Measurements from ENCODE around the gene PHKA2.
"Not testable (repeated sequence)": the region's sequence is repeated elsewhere in the genome, so short reads cannot be mapped to it uniquely, and the experiment has no call there.

Gene PHKA2

GRCh38 chrX:18886344-18887161 is 97.4 kb downstream of the PHKA2 start:
- DNase-seq, result peak; percentile 54 to 55

DNA sequence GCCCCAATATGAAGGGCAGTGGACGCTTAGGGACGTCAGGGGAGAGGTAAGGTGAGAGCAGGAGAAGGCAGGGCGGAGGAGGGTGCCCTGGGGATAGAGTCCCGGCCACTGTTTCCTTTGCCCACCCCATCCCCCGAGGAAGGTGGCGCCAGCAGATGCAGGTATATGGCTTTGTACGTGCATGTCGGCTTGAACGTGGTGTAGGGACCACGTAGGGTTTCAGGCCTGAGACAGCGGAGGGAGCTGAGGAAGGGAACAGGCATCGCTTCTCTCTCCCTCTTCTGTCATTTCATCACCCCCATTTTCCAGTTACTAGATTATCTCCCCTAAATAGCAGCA is 97.9 kb downstream of the PHKA2 start:
- DNase-seq, result no peak

DNA sequence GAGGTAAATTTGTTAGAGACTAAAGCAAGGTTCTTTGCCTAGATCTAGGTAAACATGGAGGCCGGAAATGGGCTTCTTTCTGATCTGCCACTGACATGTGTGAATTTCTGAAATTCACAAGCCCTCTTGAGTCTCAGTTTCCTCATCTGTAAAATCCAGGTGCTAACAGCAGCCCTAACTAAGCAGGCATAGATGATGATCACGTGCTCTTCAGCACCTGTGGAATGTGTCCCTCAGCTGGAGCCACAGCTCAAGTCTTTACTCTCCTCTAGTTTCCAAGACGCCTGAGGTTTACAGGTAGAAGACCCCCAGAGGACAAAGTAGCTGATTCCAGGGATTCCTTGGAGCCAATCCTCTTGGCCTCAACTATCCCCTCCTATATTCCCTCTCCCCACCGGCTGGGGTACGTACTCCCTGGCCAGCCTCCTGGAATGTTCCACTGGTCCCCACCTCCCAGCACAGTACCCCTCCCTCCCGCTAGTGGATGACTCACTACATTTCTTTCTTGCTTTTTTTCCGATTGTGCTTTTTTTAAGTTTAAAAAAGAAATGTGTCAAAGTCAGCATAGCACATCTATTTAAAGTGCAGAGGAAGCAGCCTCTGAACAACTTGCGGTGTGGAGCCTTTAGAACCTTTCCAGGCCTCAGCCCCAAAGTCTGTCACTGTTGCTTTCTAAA is 98.4 kb downstream of the PHKA2 start:
- no peak for DNase-seq

DNA sequence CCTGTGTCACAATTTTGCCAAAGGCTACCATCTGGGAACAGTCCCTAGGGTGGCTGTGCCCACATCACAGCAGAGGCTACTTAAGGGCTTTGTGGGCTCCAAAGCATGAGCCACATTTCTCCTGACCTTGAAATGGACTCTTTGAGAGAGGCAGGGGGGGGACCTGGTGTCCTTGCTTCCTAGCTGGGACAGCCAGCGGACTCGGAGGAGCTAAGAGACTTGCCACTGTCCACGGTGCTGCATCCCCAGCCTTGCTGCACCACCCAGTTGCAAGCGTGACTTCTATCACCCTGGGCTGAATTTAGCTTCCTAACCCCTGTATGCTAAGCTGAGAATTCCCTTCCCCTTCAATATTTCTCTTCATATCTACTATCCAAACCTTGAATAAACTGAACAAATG is 99.0 kb downstream of the PHKA2 start:
- peak in 1 of 2 experiments; percentile 0 for DNase-seq

GRCh38 chrX:18883961-18884765 is 99.8 kb downstream of the PHKA2 start:
- DNase-seq, result no peak

GRCh38 chrX:18883234-18883960 is 100.5 kb downstream of the PHKA2 start:
- no peak for DNase-seq

GRCh38 chrX:18879144-18879543 is 104.8 kb downstream of the PHKA2 start:
- DNase-seq, result no peak

- no peak for DNase-seq
Observed at GRCh38 chrX:18877469-18877868, 106.4 kb downstream of the PHKA2 start.

GRCh38 chrX:18875256-18875878 is 108.5 kb downstream of the PHKA2 start:
- DNase-seq, result no peak

GRCh38 chrX:18874560-18875255 is 109.2 kb downstream of the PHKA2 start:
- no peak for DNase-seq

DNA sequence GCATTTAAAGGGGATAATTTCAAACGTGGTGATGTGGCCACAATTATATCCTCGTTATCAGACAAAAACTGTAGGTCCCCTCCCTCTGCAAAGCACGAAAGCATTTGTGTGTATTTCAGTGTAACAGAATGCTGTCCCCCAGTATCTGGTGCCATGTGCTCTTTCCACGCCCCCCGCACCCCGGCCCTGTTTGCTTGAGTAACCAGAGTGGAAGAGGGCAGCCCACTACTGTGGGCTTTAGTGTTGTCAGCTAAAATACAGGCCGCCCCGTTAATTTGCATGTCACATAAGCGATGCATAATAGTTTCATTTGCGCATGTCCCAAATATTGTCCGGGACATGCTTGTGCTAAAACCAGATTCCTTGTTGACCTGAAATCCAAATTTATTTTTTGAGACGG is 110.1 kb downstream of the PHKA2 start:
- no peak for DNase-seq

- no peak for DNase-seq
Observed at GRCh38 chrX:18873189-18873791, 110.6 kb downstream of the PHKA2 start.

- DNase-seq, result no peak
Observed at GRCh38 chrX:18872621-18873020, 111.3 kb downstream of the PHKA2 start.

DNA sequence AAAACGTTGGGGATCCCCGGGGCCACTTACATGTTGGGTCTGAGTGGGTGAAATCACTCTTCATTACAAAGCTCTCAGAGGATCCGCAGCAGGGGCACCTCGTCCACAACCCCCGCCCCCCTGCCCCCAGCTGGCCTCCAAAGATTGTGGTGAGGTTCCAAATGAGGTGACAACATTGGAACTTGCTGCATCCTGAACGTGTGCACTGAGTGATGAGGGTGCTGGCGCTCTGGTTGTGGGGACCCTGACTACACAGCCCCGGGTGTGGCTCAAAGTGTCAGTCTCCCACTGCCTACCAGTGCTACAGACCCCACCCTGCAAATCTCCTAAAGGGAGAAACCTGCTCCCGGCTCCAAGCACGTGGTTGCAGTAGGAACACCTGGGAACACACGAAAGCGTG is 111.9 kb downstream of the PHKA2 start:
- no peak for DNase-seq

GRCh38 chrX:18871161-18871890 is 112.6 kb downstream of the PHKA2 start:
- DNase-seq, result no peak

DNA sequence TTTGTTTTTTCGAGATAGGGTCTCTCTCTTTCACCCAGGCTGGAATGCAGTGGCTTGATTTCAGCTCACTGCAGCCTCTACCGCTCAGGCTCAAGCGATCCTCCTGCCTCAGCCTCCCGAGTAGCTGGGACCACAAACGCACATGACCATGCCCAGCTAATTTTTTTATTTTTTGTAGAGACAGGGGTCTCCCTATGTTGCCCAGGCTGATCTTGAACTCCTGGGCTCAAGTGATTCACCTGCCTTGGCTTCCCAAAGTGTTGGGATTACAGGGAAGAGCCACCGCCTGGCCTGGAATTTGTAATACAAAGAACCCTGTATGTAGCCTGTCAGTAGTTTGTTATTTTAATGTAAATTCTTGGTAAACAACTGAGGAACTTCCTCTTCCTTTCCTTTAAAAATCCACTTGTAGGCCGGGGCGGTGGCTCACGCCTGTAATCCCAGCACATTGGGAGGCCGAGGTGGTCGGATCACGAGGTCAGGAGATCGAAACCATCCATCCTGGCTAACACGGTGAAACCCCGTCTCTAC is 119.5 kb downstream of the PHKA2 start:
- DNase-seq, result no peak

DNA sequence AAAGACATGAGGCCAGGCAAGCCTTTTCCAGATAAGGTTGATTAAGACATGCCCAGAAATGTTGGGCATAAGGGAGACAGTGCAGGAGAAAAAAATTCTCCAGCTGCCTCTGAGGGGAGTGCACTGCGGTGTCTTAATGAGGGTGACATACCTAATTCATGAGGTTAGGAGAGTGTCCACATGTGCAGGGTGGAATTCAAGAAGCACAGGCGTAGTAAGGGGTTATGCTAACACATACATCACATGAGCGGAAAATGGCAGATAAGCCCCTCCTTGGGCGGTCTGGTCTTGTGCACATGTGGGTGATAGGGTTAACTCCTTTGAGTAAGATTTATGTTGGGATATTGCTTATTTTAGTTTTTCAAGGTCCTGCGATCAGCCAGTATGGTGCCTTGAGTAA is 122.4 kb downstream of the PHKA2 start:
- no peak for DNase-seq

GRCh38 chrX:18856645-18856997 is 127.3 kb downstream of the PHKA2 start:
- no peak for DNase-seq

GRCh38 chrX:18855919-18856644 is 127.8 kb downstream of the PHKA2 start:
- no peak for DNase-seq

DNA sequence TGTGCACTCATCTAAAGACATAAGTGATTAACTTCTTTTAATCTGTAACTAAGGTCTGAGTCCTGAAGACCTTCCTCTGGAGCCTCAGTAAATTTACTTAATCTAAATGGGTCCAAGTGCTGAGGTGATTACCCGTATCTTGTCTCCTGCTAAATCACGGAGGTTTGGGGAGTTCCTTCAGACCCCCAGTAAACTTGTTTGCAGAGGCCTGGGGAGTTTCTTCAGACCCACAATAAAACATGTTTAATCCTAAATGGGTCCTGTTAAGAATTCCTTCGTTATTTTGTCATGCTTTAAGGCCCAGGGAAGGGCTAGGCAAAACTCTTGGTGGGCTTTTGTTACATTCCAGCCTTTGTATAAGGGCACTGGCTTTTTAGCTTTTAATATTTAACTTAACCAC is 136.0 kb downstream of the PHKA2 start:
- DNase-seq, result not testable (repeated sequence)
